Activated CD4-positive, alpha-beta T cell treated with anti-CD3 and anti-CD28 coated beads, Interleukin-2, amount 50 U/mL, for 24 hours (primary cell): Measurements from ENCODE around the gene NFIX.

ENCODE experiments used
- DNase-seq, 2 donors: peaks; one replicate each; pipeline ENCODE4 v3.0.0-alpha.2; 2020; ENCODE audit warnings: low read depth in 1 of 2, low spot score in 1 of 2

Gene NFIX

DNA sequence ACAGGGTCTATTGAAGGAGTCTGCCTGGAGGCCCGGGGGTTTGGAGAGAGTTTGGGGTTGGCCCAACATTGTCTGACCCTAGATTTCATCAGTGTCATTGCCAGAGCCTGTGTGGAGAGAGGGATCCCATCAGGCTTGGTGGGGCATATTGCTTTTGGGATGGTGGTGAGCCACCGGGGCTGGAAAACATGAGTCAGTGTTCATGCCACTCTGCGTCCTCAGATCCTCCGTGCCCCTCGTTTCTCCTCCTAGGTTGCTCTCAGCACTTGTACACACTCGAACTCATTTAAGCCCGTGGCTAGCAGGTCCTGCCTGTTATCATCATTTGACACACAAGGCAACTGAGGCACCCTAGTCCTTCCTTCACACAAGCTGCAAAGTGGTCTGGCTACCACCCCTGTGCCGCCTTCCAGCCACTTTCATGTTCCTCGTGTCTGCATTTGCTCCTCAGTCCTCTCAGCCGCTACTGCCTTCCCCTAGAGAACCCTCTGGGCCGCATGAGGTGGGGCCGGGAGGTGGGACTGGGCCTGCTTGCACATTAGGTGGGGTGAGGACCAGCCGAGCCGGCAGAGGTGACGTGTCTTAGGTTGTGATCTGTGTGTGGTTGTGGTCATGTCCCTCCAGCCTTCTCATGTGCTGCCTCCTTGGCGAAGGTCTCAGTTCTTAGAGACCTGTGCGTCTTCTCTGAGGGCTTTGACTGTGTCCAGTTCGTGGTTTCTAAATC, 126.4 kb downstream of the NFIX start:
- DNase-seq = no peak

DNA sequence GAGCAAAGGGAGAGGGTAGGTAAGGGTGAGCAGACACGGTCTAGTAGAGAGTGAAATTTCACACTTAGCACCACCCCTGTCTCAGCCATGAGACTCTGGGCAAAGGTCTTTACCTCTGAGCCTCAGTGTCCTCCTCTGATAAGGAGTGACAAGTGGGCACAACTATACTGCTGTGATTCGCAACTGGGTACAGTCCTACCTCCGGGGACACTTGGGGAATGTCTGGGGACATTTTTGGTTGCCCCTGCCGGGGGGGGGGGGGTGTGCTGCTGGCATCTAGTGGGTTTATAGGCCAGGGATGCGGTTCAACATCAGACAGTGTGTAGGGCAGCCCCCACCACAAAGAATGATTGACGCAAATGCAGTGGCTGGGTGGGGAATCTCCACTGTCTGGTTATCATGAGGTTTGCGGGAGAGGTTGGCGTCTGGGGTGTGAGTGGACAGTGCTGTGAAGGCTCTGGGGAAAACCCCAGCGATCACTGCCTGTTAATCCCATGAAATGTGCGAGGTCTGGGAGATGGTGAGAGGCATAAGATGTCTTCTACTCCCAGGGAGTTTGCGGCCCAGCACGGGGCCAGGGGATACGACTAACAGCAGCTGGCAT, 127.1 kb downstream of the NFIX start:
- no peak for DNase-seq

DNA sequence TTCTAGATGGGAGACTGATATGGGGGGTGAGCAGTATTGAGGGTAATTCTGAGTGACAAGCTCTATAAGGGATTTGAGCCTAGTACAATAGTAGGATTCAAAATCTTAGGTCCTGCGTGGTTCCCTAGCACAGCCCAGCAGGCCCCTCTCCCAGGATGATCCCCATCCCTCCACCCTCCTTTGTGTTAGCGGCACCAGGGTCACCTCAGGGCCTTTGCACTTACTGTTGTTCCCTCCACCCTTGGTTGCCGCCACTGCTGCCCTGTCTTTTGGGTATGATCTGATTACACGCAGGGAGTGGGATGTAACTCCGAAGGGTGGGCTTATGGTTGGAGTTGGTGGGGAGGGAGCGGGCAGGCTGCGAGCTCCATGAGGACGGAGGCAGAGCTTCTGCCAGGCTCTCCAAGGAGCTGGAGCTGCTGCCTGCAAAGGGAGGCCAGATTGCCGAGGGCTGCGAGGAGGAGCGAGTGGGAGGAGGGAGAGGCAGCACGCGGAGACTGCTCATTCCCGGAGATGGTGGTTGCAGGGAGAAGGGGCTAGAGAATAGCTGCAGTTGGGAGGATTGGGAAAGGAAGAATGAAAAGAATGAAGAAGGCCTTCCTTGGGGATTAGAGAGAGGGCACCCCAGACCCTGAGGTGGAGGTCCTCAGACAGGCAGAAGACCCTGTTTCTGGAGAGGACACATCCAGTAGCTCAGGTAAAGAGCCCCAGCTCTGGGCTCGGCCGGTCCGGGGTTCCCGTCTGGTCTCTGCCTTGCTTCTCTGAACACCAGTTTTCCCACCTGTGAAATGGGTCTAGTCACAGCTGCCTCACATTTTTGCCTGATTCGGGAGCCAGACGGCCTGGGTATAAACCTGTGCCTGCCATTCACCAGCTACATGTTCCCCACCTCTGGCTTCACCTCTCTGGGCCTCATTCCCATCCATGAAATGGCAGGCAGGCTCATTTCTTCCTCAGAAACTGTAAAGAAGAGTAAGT, 128.0 kb downstream of the NFIX start:
- DNase-seq = no peak

DNA sequence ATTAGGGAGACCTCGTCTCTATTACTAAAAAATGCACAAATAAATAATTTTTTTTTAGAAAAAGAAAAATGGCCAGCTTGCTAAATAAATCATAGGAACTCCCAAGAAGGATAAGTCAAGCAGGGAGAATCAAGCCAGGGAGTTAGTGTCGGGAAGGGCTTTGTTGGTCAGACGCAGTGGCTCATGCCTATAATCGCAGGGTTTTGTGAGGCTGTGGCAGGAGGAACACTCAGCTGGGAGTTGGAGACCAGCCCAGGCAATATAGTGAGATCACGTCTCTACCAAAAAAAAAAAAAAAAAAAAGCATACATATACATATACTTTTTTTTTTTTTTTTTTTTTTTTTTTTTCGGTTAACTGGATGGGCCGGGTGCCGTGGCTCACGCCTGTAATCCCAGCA, 131.8 kb downstream of the NFIX start:
- DNase-seq = no peak

DNA sequence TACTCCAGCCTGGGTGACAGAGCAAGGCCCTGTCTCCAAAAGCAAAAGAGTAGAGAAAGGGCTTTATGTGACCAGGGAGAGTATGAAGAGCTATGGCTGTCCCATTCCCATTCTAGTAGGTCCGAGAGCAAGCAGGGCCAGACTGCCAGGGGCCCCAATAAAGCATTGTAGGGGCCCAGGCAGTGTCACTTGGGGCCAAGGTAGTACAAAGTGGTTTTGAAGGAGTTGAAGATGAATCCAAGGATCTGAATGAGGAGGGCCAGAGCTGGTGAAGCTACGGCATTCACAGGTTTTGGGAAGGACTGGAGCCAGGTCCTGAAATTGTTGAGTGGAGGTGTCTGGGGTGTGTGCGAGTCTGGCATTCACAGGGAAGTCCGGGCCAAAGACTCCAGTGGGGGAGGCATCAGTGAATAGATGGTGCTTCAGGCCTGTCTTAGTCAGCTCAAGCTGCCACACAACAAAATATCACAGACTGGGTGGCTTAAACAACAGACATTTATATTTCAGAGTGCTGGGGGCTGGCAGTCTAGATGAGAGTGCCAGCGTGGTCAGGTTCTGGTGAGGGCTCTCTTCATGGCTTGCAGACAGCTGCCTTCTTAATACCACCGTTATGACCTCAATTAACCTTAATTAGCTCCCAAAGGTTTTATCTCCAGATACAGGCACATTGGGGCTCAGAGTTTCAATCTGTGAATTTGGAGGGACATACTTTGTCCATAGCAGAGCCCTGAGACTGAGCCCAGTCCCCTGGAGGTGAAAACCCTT, 132.7 kb downstream of the NFIX start:
- no peak for DNase-seq

- no peak for DNase-seq
Measured at GRCh38 chr19:13128583-13128982, 133.3 kb downstream of the NFIX start.

DNA sequence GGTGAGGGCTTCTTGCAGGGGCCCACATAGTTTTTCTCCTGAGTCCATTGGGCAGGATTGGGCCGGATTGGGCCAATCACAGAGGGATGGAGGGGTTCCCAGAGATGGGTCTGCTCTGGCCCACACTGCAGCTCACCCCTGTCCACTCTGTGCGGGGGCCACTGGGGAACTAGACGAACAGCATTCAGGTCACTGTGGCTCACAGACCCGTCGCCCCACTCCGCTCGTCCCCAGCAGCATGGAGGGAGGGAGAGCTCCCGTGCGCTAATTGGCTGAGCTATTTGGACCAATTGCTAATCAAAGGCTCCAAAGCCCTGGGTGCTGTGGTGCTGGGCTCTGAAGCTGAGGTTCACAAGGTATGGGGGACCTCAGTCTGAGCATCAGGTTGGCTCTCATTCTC, 134.1 kb downstream of the NFIX start:
- DNase-seq = no peak

- DNase-seq = no peak
Measured at GRCh38 chr19:13130886-13131490, 135.7 kb downstream of the NFIX start.

- DNase-seq = peak; percentile 15 to 66
Measured at GRCh38 chr19:13132471-13133180, 137.4 kb downstream of the NFIX start.

GRCh38 chr19:13133241-13133870, 138.1 kb downstream of the NFIX start:
- DNase-seq = no peak

GRCh38 chr19:13134626-13135025, 139.4 kb downstream of the NFIX start:
- DNase-seq = no peak

GRCh38 chr19:13135068-13136062, 140.1 kb downstream of the NFIX start:
- DNase-seq = no peak

- DNase-seq = no peak
Measured at GRCh38 chr19:13137290-13137794, 142.1 kb downstream of the NFIX start.

DNA sequence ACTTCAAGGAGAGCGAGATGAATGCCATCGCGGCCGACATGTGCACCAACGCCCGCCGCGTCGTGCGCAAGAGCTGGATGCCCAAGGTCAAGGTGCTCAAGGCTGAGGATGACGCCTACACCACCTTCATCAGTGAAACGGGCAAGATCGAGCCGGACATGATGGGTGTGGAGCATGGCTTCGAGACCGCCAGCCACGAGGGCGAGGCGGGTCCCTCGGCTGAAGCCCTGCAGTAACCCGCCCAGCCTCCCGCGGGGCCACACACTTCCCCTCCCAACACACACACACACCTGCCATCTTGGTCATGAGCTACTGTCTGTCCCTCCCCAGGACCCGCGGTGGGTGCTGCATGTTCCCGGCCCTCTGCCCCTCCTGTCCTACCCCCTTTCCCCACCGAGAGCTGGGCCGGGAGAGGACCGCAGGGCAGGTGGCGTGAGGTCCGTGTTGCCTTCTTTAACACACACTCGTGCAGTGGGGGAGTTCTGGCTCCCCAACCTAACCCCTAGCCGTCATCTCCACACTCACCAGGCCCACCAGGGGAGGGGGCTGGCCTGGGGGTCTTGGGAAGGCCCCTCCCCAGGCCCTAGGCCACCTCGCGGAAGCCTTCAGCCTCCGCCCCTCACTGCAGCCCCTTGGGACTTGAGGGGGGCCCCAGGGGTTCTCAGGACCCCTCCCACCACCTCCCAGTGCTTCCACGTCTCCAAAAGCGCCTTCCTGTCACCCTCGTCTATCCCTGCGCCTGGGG, 143.1 kb downstream of the NFIX start:
- no peak for DNase-seq

DNA sequence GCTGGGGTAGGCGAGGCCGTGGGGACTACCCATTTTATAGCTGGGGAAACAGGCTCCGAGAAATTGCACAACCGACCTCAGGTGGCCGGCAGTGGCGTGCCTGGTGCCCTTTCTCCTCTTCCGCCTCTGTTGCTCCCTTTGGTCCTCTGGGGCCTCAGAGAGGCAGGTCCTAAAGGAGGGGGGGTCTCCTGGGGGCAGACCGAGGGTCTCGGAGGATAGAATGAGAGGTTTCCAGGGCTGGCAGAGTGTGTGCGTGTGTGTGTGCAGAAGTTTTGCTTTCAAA, 143.6 kb downstream of the NFIX start:
- no peak for DNase-seq

DNA sequence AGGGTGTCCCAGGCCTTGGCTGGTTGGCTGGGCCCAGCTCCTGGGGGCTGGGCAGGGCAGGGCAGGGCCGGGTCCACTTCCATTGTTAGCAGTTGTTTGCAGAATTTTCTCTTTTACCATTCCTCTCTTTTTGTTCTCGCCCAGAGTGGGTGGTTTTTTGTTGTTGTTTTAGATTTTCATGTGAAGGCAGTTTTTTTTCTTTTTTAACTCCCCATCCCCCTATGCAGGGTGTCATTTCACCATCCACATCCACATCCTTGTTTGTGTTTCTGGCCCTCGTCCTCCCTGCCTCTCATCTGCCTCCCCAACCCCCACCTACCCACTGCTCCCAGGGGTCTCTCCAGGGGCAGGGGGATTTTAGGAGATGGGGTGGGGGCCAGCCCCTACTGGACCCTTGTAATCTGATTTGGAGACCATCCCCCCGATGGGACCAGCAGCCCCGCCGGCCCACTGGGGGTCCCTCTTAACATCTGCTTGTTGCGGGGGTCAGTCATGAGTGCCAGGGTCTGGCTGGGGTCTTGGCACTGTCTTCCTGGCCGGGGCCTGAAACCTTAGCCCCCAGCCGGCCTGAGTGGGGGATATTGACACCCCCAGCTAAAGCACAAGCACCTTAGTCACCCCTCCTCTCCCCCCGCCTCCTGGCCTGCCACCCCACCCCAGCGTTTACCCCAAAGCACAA, 144.5 kb downstream of the NFIX start:
- DNase-seq = no peak
